Fibroblast of villous mesenchyme (primary cell): ENCODE measurements around the gene CSH2. TPM values are rescaled to one million over a fixed set of nuclear protein-coding genes. Genes with fewer than 3 reads are reported as not detected.

Experiments
- DNase-seq: peaks from one replicate; pipeline ENCODE4 v3.0.0-alpha.2; 2010; ENCODE audit warnings: low read depth
- H3K4me3 ChIP-seq: 2 replicates; pipeline ENCODE4 v1.5.1; 2011; ENCODE audit warnings: low read depth, mild to moderate bottlenecking, low read length
- CTCF ChIP-seq: IDR thresholded peaks from 2 replicates; pipeline ENCODE4 v1.5.1; 2012; ENCODE audit warnings: low read depth, mild to moderate bottlenecking, low read length; ENCODE audit not compliant: insufficient read depth
- total RNA-seq: library from RNA; depleted of rRNA; stranded (reverse); fragments of >200 nt; gene quantifications from 2 replicates; pipeline ENCODE4 v1.2.3, GENCODE V29; 2012

The CSH2 gene
- total RNA-seq, 1 donor = not detected

GRCh38 chr17:63841350-63842172 is 31.9 kb downstream of the CSH2 start:
- TF ChIP-seq CTCF = no peak
- peak overlapping the region; percentile 92 for H3K4me3 ChIP-seq
- peak; percentile 56 for DNase-seq

- DNase-seq = no peak
- peak overlapping the region; percentile 92 for H3K4me3 ChIP-seq
- TF ChIP-seq CTCF = no peak
These were observed 32.7 kb downstream of the CSH2 start for GRCh38 chr17:63840591-63841349.

DNA sequence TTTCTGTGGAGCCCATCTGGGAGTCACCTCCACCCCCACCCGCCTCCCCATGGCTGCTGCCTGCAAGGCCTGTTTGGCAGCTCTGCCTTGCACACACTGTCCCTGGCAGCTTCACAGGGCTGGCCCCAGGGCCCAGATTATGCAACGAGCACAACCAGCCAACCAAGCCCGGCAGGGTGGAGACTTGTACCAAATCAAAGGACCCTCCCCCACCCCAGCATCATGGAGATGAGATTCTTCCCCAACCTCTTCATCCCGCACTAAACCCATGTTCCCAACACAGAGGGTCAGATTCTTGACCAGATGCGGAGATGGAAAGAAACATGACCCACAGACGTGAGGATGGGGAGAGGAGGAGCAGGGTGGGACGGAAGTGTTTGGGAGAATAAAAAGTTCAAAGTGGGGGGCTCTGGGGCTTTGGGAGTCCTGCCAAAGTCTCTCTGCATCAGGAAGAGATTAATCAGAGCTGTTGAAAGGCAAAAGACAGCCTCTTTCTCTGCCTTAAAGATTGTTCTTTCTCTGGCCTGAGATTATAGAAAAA is 34.8 kb downstream of the CSH2 start:
- DNase-seq = peak; percentile 84
- no peak overlapping the region for H3K4me3 ChIP-seq
- TF ChIP-seq CTCF = no peak

DNA sequence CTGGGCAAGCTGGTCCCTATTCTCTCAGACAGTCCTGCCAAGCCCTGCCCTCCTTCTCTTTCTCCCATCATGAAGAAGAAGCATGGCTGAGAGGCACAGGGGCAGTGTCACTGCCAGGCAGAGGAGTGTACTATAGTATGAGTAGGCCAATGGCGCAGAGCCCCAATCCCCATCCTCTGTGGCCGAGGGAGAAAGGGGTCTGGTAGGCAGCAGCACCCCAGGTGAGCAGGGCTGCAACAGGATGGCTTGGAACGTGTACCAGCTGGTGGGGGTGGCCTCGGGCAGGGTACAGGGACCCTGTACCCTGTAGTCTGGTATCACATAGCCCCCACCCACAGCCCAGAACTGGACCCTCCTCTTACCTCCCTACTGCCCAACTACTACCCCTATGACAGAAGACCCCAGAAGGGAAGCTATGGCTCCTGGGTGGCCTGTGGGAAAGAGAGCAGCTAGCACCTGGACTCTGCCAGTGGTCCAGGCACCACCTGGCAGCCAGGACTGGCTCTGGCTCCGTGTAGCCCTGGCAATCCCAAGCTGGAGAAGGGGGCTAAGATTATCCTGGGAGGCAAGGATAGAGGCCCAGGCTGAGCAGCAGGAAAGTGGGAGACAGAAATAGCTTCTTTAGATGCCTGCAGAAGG is 35.4 kb downstream of the CSH2 start:
- H3K4me3 ChIP-seq = no peak overlapping the region
- TF ChIP-seq CTCF = no peak
- no peak for DNase-seq

- DNase-seq = no peak
- no peak for TF ChIP-seq CTCF
- no peak overlapping the region for H3K4me3 ChIP-seq
These were observed 36.0 kb downstream of the CSH2 start for GRCh38 chr17:63837480-63837879.

DNA sequence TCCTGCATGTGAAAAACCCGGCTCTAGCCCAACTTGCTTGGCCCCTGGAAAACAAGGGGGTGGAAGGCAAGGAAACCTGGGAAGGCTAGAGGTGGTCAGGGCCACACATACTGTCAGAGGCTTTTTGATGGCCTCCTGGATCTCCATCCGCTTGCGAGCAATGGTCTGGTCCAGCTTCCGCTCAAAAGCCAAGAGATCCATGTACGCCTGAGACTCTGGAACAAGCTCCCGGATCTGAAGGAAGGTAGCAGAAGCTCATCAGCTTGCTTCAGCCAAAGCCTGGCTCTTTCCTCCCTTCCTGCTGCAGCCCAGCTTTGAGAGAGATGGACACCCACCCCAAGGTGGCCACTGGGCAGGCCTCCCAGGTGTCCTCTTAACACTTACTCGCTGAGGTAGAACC is 36.7 kb downstream of the CSH2 start:
- no peak for TF ChIP-seq CTCF
- DNase-seq = no peak
- H3K4me3 ChIP-seq = no peak overlapping the region
